K562 (cell line): ENCODE results near the gene LSM14B. TPM values are rescaled to one million over a fixed set of nuclear protein-coding genes. Genes with fewer than 3 reads are reported as not detected.

ENCODE experiments used
- ATAC-seq: fragments of 200-7000 bp; cut with Tn5 transposase; 3 replicates; pipeline ENCODE4 v1.9.1; 2020; ENCODE audit warnings: moderate library complexity
- BruUV-seq: library from RNA; stranded (reverse); fragments of 400-500 nt; replicated peaks from 2 replicates; lab custom pipeline; 2021; lab: Mats Ljungman, UMichigan
- CTCF ChIA-PET: fragments of 300-600 bp; formaldehyde crosslinking; extraction: SDS; loops from one replicate; lab custom pipeline; 2021; ENCODE audit warnings: low intra/inter-chr PET ratio; lab: Yijun Ruan, JAX
- POLR2A ChIA-PET: fragments of 300-600, 350-650 bp; sonication (Branson Sonifier 250); formaldehyde crosslinking; extraction: SDS; loops from one replicate; lab custom pipeline; 2021; ENCODE audit warnings: antibody characterized with exemption, inconsistent platforms; lab: Yijun Ruan, JAX
- DNase-seq, 4 experiments: peaks; one replicate each; pipeline versions ENCODE4 v3.0.0 to v3.0.0-alpha.2; 2011 to 2018; ENCODE audit warnings: low spot score in 3 of 4, mixed read lengths in 3 of 4; ENCODE audit errors: extremely low read depth in 1 of 4
- FAIRE-seq: peaks from 2 replicates; lab custom pipeline; 2011; peaks lifted over from hg19 to GRCh38; lab: Jason Lieb, UNC
- H2AFZ ChIP-seq: 2 replicates; pipeline ENCODE4 v1.6.0; 2011; ENCODE audit warnings: low read depth, low read length, control low read depth, inconsistent platforms
- H3K27ac ChIP-seq: fragments of 200-600 bp; 3 replicates; pipeline ENCODE4 v1.8.0; 2011; ENCODE audit warnings: low read depth, mild to moderate bottlenecking, control low read depth, inconsistent platforms, low read length, moderate library complexity, mixed read lengths; ENCODE audit errors: extremely low read depth
- H3K27me3 ChIP-seq, 2 experiments: fragments of 300-600 bp in 1 of 2; 2 replicates in 1 of 2; 3 replicates in 1 of 2; pipeline versions ENCODE4 v1.6.0 to v1.8.0; 2011; ENCODE audit warnings: inconsistent platforms in 2 of 2, low read length in 2 of 2, mild to moderate bottlenecking in 1 of 2, mixed read lengths in 1 of 2, moderate library complexity in 1 of 2; ENCODE audit not compliant: control insufficient read depth in 2 of 2, insufficient read depth in 2 of 2
- H3K36me3 ChIP-seq: fragments of 300-600 bp; 3 replicates; pipeline ENCODE4 v1.8.0; 2011; ENCODE audit warnings: mild to moderate bottlenecking, low read length, inconsistent platforms; ENCODE audit not compliant: control insufficient read depth, insufficient read depth
- H3K4me1 ChIP-seq, 2 experiments: fragments of 200-600 bp in 1 of 2; replicated peaks in 1 of 2; 2 replicates in 1 of 2; 3 replicates in 1 of 2; pipeline versions ENCODE4 v1.5.1 to v1.8.0; 2011; ENCODE audit warnings: inconsistent platforms in 2 of 2, low read length in 2 of 2, mild to moderate bottlenecking in 1 of 2, mixed read lengths in 1 of 2, moderate library complexity in 1 of 2; ENCODE audit not compliant: control insufficient read depth in 2 of 2, insufficient read depth in 2 of 2
- H3K4me2 ChIP-seq: 2 replicates; pipeline ENCODE4 v1.6.1; 2011; ENCODE audit warnings: low read length, control low read depth, inconsistent platforms, mixed read lengths; ENCODE audit not compliant: insufficient read depth
- H3K4me3 ChIP-seq: fragments of 200-600 bp; sonication (generic), shearing (Covaris generic); 2 replicates; pipeline ENCODE4 v1.5.1; 2016; ENCODE audit warnings: control low read depth, inconsistent platforms
- H3K79me2 ChIP-seq: fragments of 200-600 bp; 3 replicates; pipeline ENCODE4 v1.8.0; 2011; ENCODE audit warnings: low read length, inconsistent platforms; ENCODE audit not compliant: control insufficient read depth, insufficient read depth
- H3K9ac ChIP-seq, 2 experiments: 2 replicates each; pipeline versions ENCODE4 v1.6.0 to v1.6.1; 2011; ENCODE audit warnings: low read depth in 2 of 2, low read length in 2 of 2, control low read depth in 1 of 2, inconsistent platforms in 1 of 2, mild to moderate bottlenecking in 1 of 2, mixed read lengths in 1 of 2; ENCODE audit not compliant: insufficient read depth in 1 of 2
- H3K9me1 ChIP-seq: one replicate; pipeline ENCODE4 v1.6.0; 2011; ENCODE audit warnings: inconsistent platforms, mild to moderate bottlenecking, low read length, moderate library complexity; ENCODE audit not compliant: control insufficient read depth, insufficient read depth
- H3K9me3 ChIP-seq: replicated peaks from 2 replicates; pipeline ENCODE4 v1.5.1; 2011; ENCODE audit warnings: low read depth, low read length, inconsistent platforms; ENCODE audit not compliant: control insufficient read depth, insufficient read depth
- H4K20me1 ChIP-seq: replicated peaks from 2 replicates; pipeline ENCODE4 v1.6.1; 2011; ENCODE audit warnings: low read length, inconsistent platforms, mixed read lengths; ENCODE audit not compliant: control insufficient read depth, insufficient read depth
- DDX20 ChIP-seq: fragments of 450-650 bp; IDR thresholded peaks from 2 replicates; pipeline ENCODE4 v1.6.1; 2016; ENCODE audit warnings: missing genetic modification characterization, low read depth, mild to moderate bottlenecking, missing compliant biosample characterization, moderate library complexity
- NCOR1 ChIP-seq: fragments of 450-650 bp; IDR thresholded peaks from 2 replicates; pipeline ENCODE4 v1.6.1; 2016; ENCODE audit warnings: mild to moderate bottlenecking, moderate library complexity
- NR4A1 ChIP-seq, 2 experiments: fragments of 250-450 bp in 1 of 2; fragments of 450-650 bp in 1 of 2; sonication (Bioruptor Pico) in 1 of 2; IDR thresholded peaks; 2 replicates each; pipeline versions ENCODE4 v1.4.0 to v1.6.1; 2016 to 2020; ENCODE audit warnings: mild to moderate bottlenecking in 2 of 2, missing compliant biosample characterization in 1 of 2, missing genetic modification characterization in 1 of 2, moderate library complexity in 1 of 2
- POLR2B ChIP-seq: fragments of 450-650 bp; IDR thresholded peaks from 2 replicates; pipeline ENCODE4 v1.6.1; 2018; ENCODE audit warnings: low read depth; ENCODE audit not compliant: partially characterized antibody
- WGBS: fragments of 100-300 bp; shearing (Covaris generic); methylation state at CpG from one replicate; pipeline ENCODE4 v1.1.6; 2016; ENCODE audit warnings: low coverage, mixed read lengths; ENCODE audit not compliant: insufficient coverage; ENCODE audit errors: missing lambda C conversion rate; 5-methylcytosine and 5-hydroxymethylcytosine counted together
- in situ Hi-C: fragments of 300-500 bp; cut with MboI; formaldehyde crosslinking; loops from 4 replicates; pipeline ENCODE4 v1.15.0; 2018; ENCODE audit warnings: inconsistent platforms, mixed read lengths
- intact Hi-C: fragments of 100-400 bp; cut with micrococcal nuclease; formaldehyde crosslinking; loops from 2 replicates; pipeline ENCODE4 v1.14.2; 2022
- polyA plus RNA-seq, 8 experiments: library from polyadenylated mRNA; depleted of rRNA in 4 of 8; stranded (reverse) in 5 of 8; unstranded in 3 of 8; fragments of >200 nt; fragmentation: Nextera tagmentation in 2 of 8; fragmentation: Illumina TruSeq in 1 of 8; extraction: Ambion mirVana in 2 of 8; extraction: Trizol in 1 of 8; gene quantifications; 2 replicates each; pipeline versions ENCODE4 v1.2.1 to v1.2.3, GENCODE V29; 2011 to 2014; ENCODE audit warnings: inconsistent platforms in 1 of 8, missing spikeins in 1 of 8
- total RNA-seq, 7 experiments: library from RNA; depleted of rRNA in 6 of 7; stranded (reverse); fragments of >200 nt in 6 of 7; fragmentation: Illumina TruSeq in 2 of 7; extraction: Trizol in 2 of 7; gene quantifications; 2 replicates each; pipeline versions ENCODE4 v1.2.1 to v1.2.3, GENCODE V29; 2011 to 2021; ENCODE audit warnings: low replicate concordance in 1 of 7

Gene LSM14B
- total and polyA plus RNA-seq, 9 of the 15 experiments (the other 6 are each of a cell fraction or from before 2014, with no cell fraction given): 0.66 to 36.0 (median 20.2) TPM

- TF ChIP-seq POLR2B (no peak), NR4A1 (CRISPR knock-in tag; IDR thresholded peaks at IDR 0.05) (no peak), NR4A1 (tag; IDR thresholded peaks at IDR 0.05) (no peak)
- TF ChIP-seq, all 486 proteins: peak for 0
Measured at GRCh38 chr20:62167474-62167873, 45.2 kb downstream of the LSM14B start (continued).

GRCh38 chr20:62168061-62168460 is 45.8 kb downstream of the LSM14B start:
- H3K36me3 ChIP-seq: peaks cover 59% of the 10 kb centered on the region; the same call in 2 of the 3 replicates

More at GRCh38 chr20:62168061-62168460, 45.8 kb downstream of the LSM14B start:
- Histone ChIP-seq H3K4me2 (no peak overlapping the region), H2AFZ (no peak overlapping the region), H3K4me1 (peaks cover 0 to 10% of the 10 kb centered on the region in 2 experiments; a peak in 1 of 5 replicates), H3K9me1 (peaks cover 3% of the 10 kb centered on the region), H3K9me3 (no peaks in the 10 kb centered on the region), H3K9ac (no peak overlapping the region), H3K27me3 (no peaks in the 10 kb centered on the region), H3K27ac (no peak overlapping the region), H4K20me1 (0 out of 2 replicates have a peak, but pooled peaks cover 4% of the 10 kb centered on the region), H3K79me2 (no peaks in the 10 kb centered on the region), H3K4me3 (no peak overlapping the region)
- intact Hi-C loops (no loop called here), in situ Hi-C loops (no loop called here)
- POLR2A ChIA-PET: no interaction called here
- ATAC-seq: no peak
- FAIRE-seq: no peak
- CTCF ChIA-PET: no interaction called here
- TSS peak; percentile 32 for BruUV-seq
- no peak for DNase-seq
- 85% methylated on average over 4 of the region's 4 CpGs for WGBS
- TF ChIP-seq NCOR1: no peak
- no peak for TF ChIP-seq DDX20 (tag)
